Panc1 (cell line): ENCODE results near the gene DNAH3. TPM values are rescaled to one million over a fixed set of nuclear protein-coding genes. Genes with fewer than 3 reads are reported as not detected.
A peak's percentile ranks its signal among the peaks of the same experiment; 100 is the strongest.
"Not testable (repeated sequence)": the region's sequence is repeated elsewhere in the genome, so short reads cannot be mapped to it uniquely, and the experiment has no call there.

Experiments
- ATAC-seq: fragments of 200-7000 bp; cut with Tn5 transposase; 2 replicates; pipeline ENCODE4 v1.9.1; 2020; ENCODE audit warnings: mild to moderate bottlenecking, moderate library complexity
- BruUV-seq: library from RNA; stranded (reverse); fragments of 400-500 nt; replicated peaks from 2 replicates; lab custom pipeline; 2021; lab: Mats Ljungman, UMichigan
- CTCF ChIA-PET: fragments of 300-600 bp; sonication (Branson Sonifier 250); formaldehyde crosslinking; loops from one replicate; lab custom pipeline; 2022; ENCODE audit warnings: antibody characterized with exemption; lab: Charles Lee
- POLR2A ChIA-PET: fragments of 300-600 bp; sonication (Branson Sonifier 250); formaldehyde crosslinking; loops from one replicate; lab custom pipeline; 2022; ENCODE audit warnings: antibody characterized with exemption; lab: Charles Lee
- DNase-seq: peaks from one replicate; pipeline ENCODE4 v3.0.0-alpha.2; 2010; ENCODE audit warnings: low read depth, low spot score
- H3K27ac ChIP-seq: 2 replicates; pipeline ENCODE4 v1.5.1; 2011; ENCODE audit warnings: mild to moderate bottlenecking, low read length, inconsistent platforms
- H3K27me3 ChIP-seq: fragments of 200-500 bp; sonication (Bioruptor generic); 2 replicates; pipeline ENCODE4 v1.6.0; 2014; ENCODE audit warnings: low read length, inconsistent platforms; ENCODE audit not compliant: control insufficient read depth, insufficient read depth
- H3K36me3 ChIP-seq: fragments of 200-500 bp; sonication (Bioruptor generic); 2 replicates; pipeline ENCODE4 v1.5.1; 2014; ENCODE audit warnings: inconsistent platforms, mild to moderate bottlenecking, low read length, moderate library complexity; ENCODE audit not compliant: control insufficient read depth, insufficient read depth
- H3K4me1 ChIP-seq: 2 replicates; pipeline ENCODE4 v1.5.1; 2011; ENCODE audit warnings: inconsistent platforms, mild to moderate bottlenecking, low read length, moderate library complexity; ENCODE audit not compliant: control insufficient read depth, insufficient read depth
- H3K4me3 ChIP-seq, 2 experiments: 2 replicates each; pipeline ENCODE4 v1.5.1; 2011 to 2012; ENCODE audit warnings: low read depth in 2 of 2, low read length in 2 of 2, mild to moderate bottlenecking in 2 of 2, inconsistent platforms in 1 of 2, moderate library complexity in 1 of 2
- H3K9me3 ChIP-seq: fragments of 200-500 bp; sonication (Bioruptor generic); 2 replicates; pipeline ENCODE4 v1.5.1; 2014; ENCODE audit warnings: low read depth, mild to moderate bottlenecking, inconsistent platforms, low read length, moderate library complexity; ENCODE audit not compliant: control insufficient read depth, insufficient read depth
- CTCF ChIP-seq: fragments of 450-650 bp; IDR thresholded peaks from 2 replicates; pipeline ENCODE4 v1.5.1; 2017; ENCODE audit warnings: mild to moderate bottlenecking
- POLR2AphosphoS5 ChIP-seq: IDR thresholded peaks from 2 replicates; pipeline ENCODE4 v1.6.1; 2012; ENCODE audit warnings: mild to moderate bottlenecking, low read depth, low read length, moderate library complexity
- REST ChIP-seq, 2 experiments: IDR thresholded peaks; 2 replicates each; pipeline ENCODE4 v1.6.1; 2011 to 2012; ENCODE audit warnings: low read depth in 2 of 2, control low read depth in 1 of 2, low read length in 1 of 2, mild to moderate bottlenecking in 1 of 2, moderate library complexity in 1 of 2; ENCODE audit not compliant: insufficient read depth in 1 of 2
- SIN3A ChIP-seq: IDR thresholded peaks from 2 replicates; pipeline ENCODE4 v1.6.1; 2012; ENCODE audit warnings: low read depth, mild to moderate bottlenecking, low read length, moderate library complexity, borderline replicate concordance; ENCODE audit not compliant: insufficient read depth
- TCF7L2 ChIP-seq: IDR thresholded peaks from 2 replicates; pipeline ENCODE4 v1.6.1; 2011; ENCODE audit warnings: mild to moderate bottlenecking, low read depth, low read length, inconsistent platforms
- in situ Hi-C: cut with HindIII; loops from 2 replicates; pipeline ENCODE4 v1.10.0; 2016; ENCODE audit warnings: low sequenced_read_pairs, low pct_unique_long_range_greater_than_20kb
- intact Hi-C: fragments of 100-400 bp; cut with micrococcal nuclease; formaldehyde crosslinking; loops from one replicate; pipeline ENCODE4 v1.10.0; 2022; ENCODE audit not compliant: unreplicated experiment
- total RNA-seq: library from RNA; stranded (reverse); gene quantifications from one replicate; pipeline ENCODE4 v1.2.1, GENCODE V29; 2021; ENCODE audit not compliant: unreplicated experiment

The DNAH3 gene
- total RNA-seq, 1 experiment from 2014 or later: 0.62 TPM

- H3K36me3 ChIP-seq: no peaks in the 10 kb centered on the region
- in situ Hi-C loops: no loop called here
- no peaks in the 10 kb centered on the region for H3K4me1 ChIP-seq
- TF ChIP-seq TCF7L2 (no peak), POLR2AphosphoS5 (no peak), REST (IDR thresholded peaks at IDR 0.05; ENCODE audit: insufficient read depth in 1 of 2, low read depth in 2 of 2, low read length in 1 of 2) (no peak), SIN3A (no peak), CTCF (no peak)
- no peak overlapping the region for H3K27ac ChIP-seq
- intact Hi-C loops: no loop called here
- no peaks in the 10 kb centered on the region for H3K27me3 ChIP-seq
- ChIA-PET CTCF (no interaction called here), POLR2A (no interaction called here)
- no peaks in the 10 kb centered on the region for H3K9me3 ChIP-seq
- no peak overlapping the region for H3K4me3 ChIP-seq
- DNase-seq (no peak), ATAC-seq (no peak)
- no TSS peak for BruUV-seq
These were observed 33.1 kb downstream of the DNAH3 start for GRCh38 chr16:21117567-21117966.

DNA sequence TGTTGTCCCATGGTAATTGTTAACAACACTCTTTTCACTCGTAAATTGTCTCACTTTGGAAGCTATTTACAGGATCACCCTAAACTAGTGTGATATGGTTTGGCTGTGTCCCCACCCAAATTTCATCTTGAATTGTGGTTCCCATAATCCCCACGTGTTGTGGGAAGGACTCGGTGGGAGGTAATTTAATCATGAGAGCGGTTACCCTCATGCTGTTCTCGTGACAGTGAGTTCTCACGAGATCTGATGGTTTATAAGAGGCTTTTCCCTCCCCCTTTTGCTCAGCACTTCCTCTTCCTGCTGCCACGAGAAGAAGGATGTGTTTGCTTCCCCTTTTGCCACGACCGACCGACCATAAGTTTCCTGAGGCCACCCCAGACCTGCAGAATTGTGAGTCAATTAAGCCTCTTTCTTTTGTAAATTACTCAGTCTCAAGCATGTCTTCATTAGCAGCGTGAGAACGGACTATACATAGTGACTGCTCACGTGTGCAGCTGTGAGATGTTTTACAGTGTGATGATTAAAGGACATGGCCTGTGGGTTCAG lies 34.4 kb downstream of the DNAH3 start:
- POLR2A ChIA-PET: no interaction called here
- Histone ChIP-seq H3K4me3 (0 out of 4 replicates have a peak overlapping the region, but pooled peaks of 1 of the 2 experiments have one; percentile 1), H3K27me3 (no peaks in the 10 kb centered on the region), H3K4me1 (no peaks in the 10 kb centered on the region), H3K36me3 (no peaks in the 10 kb centered on the region), H3K27ac (no peak overlapping the region), H3K9me3 (no peaks in the 10 kb centered on the region)
- ATAC-seq: no peak
- intact Hi-C loops: no loop called here
- BruUV-seq: no TSS peak
- no peak for DNase-seq
- in situ Hi-C loops: no loop called here
- no peak for TF ChIP-seq REST (IDR thresholded peaks at IDR 0.05; ENCODE audit: insufficient read depth in 1 of 2, low read depth in 2 of 2, low read length in 1 of 2)
- TF ChIP-seq SIN3A: no peak
- no peak for TF ChIP-seq TCF7L2
- no peak for TF ChIP-seq POLR2AphosphoS5
- no peak for TF ChIP-seq CTCF
- CTCF ChIA-PET: no interaction called here

DNA sequence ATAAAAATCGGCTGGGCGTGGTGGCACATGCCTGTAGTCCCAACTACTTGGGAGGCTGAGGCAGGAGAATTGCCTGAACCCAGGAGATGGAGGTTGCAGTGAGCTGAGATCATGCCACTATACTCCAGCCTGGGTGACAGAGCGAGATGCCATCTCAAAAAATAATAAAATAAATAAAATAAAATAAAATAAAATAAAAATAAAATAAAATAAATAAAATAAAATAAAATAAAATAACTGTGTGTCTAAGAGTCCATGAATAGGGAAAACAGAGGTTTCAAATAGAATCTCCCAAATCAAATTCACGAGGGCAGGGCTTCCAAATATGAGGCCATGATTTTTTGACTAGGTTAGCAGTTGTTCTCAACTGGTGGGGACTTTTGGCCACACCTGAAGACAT lies 35.1 kb downstream of the DNAH3 start:
- H3K27me3 ChIP-seq, BruUV-seq, H3K36me3 ChIP-seq, DNase-seq, H3K27ac ChIP-seq, CTCF ChIA-PET, ATAC-seq, H3K9me3 ChIP-seq, intact Hi-C loops, in situ Hi-C loops, POLR2A ChIA-PET, H3K4me3 ChIP-seq, H3K4me1 ChIP-seq: not testable (repeated sequence)
